NCI-H345 treated with DMSO at 0.1 percent for 48 hours (cell line): ENCODE results near the gene JAK1.
A peak's percentile ranks its signal among the peaks of the same experiment; 100 is the strongest.
"Not testable (repeated sequence)": the region's sequence is repeated elsewhere in the genome, so short reads cannot be mapped to it uniquely, and the experiment has no call there.

Source experiments
- DNase-seq: peaks from one replicate; lab custom pipeline; 2025; ENCODE audit not compliant: unreplicated experiment; lab: John Stamatoyannopoulos, UW

The JAK1 gene

GRCh38 chr1:64950284-64950809 lies 16.0 kb downstream of the JAK1 start:
- DNase-seq = no peak

GRCh38 chr1:64948905-64949833 lies 17.2 kb downstream of the JAK1 start:
- no peak for DNase-seq

- DNase-seq = no peak
Observed at GRCh38 chr1:64948216-64948615, 18.1 kb downstream of the JAK1 start.

GRCh38 chr1:64946916-64947315 lies 19.4 kb downstream of the JAK1 start:
- DNase-seq = no peak

GRCh38 chr1:64944913-64945312 lies 21.4 kb downstream of the JAK1 start:
- no peak for DNase-seq

GRCh38 chr1:64942675-64943074 lies 23.7 kb downstream of the JAK1 start:
- no peak for DNase-seq

- DNase-seq = no peak
Observed at GRCh38 chr1:64942118-64942517, 24.2 kb downstream of the JAK1 start.

- no peak for DNase-seq
Observed at GRCh38 chr1:64941461-64942117, 24.8 kb downstream of the JAK1 start.

- peak; percentile 17 for DNase-seq
Observed at GRCh38 chr1:64940025-64940424, 26.3 kb downstream of the JAK1 start.

- DNase-seq = no peak
Observed at GRCh38 chr1:64938991-64939390, 27.4 kb downstream of the JAK1 start.

GRCh38 chr1:64936956-64937355 lies 29.4 kb downstream of the JAK1 start:
- DNase-seq = no peak

- DNase-seq = no peak
Observed at GRCh38 chr1:64935551-64936155, 30.7 kb downstream of the JAK1 start.

GRCh38 chr1:64934878-64935275 lies 31.5 kb downstream of the JAK1 start:
- no peak for DNase-seq

- DNase-seq = no peak
Observed at GRCh38 chr1:64934115-64934877, 32.1 kb downstream of the JAK1 start.

GRCh38 chr1:64933296-64934070 lies 32.9 kb downstream of the JAK1 start:
- DNase-seq = no peak

GRCh38 chr1:64932962-64933295 lies 33.4 kb downstream of the JAK1 start:
- no peak for DNase-seq

- not testable (repeated sequence) for DNase-seq
Observed at GRCh38 chr1:64930640-64931039, 35.7 kb downstream of the JAK1 start.

- no peak for DNase-seq
Observed at GRCh38 chr1:64929221-64929620, 37.1 kb downstream of the JAK1 start.

GRCh38 chr1:64928325-64928724 lies 38.0 kb downstream of the JAK1 start:
- DNase-seq = no peak

GRCh38 chr1:64925594-64925993 lies 40.8 kb downstream of the JAK1 start:
- no peak for DNase-seq
